KOPT-K1 (cell line): ENCODE measurements around the gene SPON1.
"Not testable (repeated sequence)": the region's sequence is repeated elsewhere in the genome, so short reads cannot be mapped to it uniquely, and the experiment has no call there.

ENCODE experiments used
- H3K27ac ChIP-seq: fragments of 200-600 bp; sonication (generic); 2 replicates; pipeline ENCODE4 v1.5.1; 2016; ENCODE audit warnings: antibody characterized with exemption, mild to moderate bottlenecking, low read depth, low read length; ENCODE audit not compliant: poor library complexity, severe bottlenecking
- H3K36me3 ChIP-seq: fragments of 200-600 bp; sonication (generic); 2 replicates; pipeline ENCODE4 v1.5.1; 2017; ENCODE audit warnings: antibody characterized with exemption, mild to moderate bottlenecking, low read length, moderate library complexity; ENCODE audit not compliant: insufficient read depth
- H3K9me3 ChIP-seq: fragments of 200-600 bp; sonication (generic); 2 replicates; pipeline ENCODE4 v1.5.1; 2017; ENCODE audit warnings: antibody characterized with exemption, low read length, mild to moderate bottlenecking; ENCODE audit not compliant: insufficient read depth, poor library complexity, severe bottlenecking

SPON1 gene

DNA sequence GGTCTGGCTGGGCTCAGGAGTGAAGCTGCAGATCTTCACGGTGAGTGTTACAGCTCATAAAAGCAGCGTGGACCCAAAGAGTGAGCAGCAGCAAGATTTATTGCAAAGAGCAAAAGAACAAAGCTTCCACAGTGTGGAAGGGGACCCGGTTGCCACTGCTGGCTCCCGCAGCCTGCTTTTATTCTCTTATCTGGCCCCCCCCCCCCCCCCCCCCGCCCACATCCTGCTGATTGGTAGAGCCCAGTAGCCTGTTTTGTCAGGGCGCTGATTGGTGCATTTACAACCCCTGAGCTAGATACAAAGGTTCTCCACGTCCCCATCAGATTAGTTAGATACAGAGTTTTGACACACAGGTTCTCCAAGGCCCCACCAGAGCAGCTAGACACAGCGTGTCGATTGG lies 128.1 kb downstream of the SPON1 start:
- H3K9me3 ChIP-seq, H3K27ac ChIP-seq, H3K36me3 ChIP-seq: not testable (repeated sequence)

- Histone ChIP-seq H3K36me3 (no peaks in the 10 kb centered on the region), H3K27ac (no peak overlapping the region), H3K9me3 (no peaks in the 10 kb centered on the region)
Observed at GRCh38 chr11:14093065-14093464, 130.5 kb downstream of the SPON1 start.

GRCh38 chr11:14094481-14095037 lies 132.0 kb downstream of the SPON1 start:
- Histone ChIP-seq H3K36me3 (no peaks in the 10 kb centered on the region), H3K9me3 (no peaks in the 10 kb centered on the region), H3K27ac (no peak overlapping the region)

DNA sequence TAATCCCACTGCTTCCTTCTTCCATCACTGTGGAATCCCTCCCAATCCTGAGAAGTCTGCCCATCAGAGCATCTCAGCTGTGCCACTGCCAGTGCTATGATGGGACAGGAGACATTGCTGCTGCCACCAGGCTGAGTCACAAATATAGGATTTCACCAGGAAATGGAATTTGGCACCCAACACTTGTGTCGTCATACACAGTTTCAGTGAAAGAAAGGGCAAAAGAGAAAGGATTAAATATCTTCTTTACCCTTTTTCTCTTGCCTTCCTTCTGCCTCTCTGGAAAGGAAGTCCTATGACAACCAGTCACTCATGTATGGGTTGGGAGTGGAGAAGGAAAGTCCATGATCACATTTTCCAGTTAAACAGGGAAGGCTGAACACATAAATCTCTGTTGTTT lies 133.4 kb downstream of the SPON1 start:
- Histone ChIP-seq H3K36me3 (no peaks in the 10 kb centered on the region), H3K27ac (no peak overlapping the region), H3K9me3 (no peaks in the 10 kb centered on the region)

DNA sequence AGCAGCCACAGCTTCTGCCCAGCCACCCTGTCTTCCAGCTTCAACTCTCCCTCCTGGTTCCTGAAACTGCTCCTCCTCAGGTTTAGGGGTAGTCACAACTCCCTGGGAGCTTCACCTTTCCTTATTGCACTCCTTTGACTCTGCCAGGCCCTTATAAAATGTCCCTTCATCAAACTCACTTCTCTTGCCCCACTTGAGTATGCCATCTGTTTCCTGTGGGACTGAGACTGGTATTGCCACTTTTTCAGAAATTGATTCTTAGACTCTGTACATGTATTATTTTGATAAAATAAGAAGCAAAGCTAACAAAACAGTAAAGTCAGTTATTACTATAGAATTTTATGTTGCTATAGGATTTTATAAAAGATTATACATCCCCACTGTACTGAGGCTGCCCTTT lies 134.1 kb downstream of the SPON1 start:
- Histone ChIP-seq H3K27ac (no peak overlapping the region), H3K36me3 (no peaks in the 10 kb centered on the region), H3K9me3 (no peaks in the 10 kb centered on the region)

DNA sequence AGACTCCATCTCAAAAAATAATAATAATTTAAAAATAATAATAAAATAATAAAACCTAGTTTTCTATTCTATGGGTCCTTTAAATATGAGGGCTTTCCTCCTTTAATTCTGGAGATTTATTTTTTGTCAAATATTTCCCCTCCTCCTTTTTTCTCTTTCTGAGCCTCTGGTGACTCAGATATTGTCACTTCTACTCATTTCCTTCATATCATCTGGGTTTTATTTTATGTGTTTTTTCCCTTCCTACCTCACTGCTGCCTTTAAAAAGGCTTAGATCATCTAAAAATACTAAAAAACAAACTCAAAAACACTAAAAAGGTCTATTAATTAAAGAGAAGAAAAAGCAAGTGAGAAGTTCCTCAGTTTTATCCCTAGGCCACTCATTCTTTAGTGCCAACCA lies 138.9 kb downstream of the SPON1 start:
- Histone ChIP-seq H3K27ac (no peak overlapping the region), H3K36me3 (no peaks in the 10 kb centered on the region), H3K9me3 (no peaks in the 10 kb centered on the region)

DNA sequence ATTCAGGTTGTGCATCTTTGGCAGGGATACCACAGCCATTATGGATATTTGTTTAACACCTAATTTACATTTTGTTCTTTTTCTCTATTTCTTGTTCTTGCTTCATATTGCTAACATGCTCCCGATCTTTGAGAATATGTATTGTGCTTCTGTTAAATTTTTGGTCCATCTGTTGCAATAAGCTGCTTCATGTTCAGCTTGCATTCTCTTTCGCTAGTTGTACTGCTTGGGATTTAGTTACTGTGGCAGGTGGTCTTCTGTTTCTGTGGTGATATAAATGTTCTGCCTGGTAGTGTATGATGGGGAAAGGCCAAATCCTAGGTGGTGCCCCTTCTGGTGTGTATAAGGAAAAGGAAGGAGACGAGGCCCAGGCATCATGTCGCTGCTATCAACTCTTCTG lies 140.2 kb downstream of the SPON1 start:
- H3K9me3 ChIP-seq, result no peaks in the 10 kb centered on the region
- H3K27ac ChIP-seq, result no peak overlapping the region
- H3K36me3 ChIP-seq, result no peaks in the 10 kb centered on the region

DNA sequence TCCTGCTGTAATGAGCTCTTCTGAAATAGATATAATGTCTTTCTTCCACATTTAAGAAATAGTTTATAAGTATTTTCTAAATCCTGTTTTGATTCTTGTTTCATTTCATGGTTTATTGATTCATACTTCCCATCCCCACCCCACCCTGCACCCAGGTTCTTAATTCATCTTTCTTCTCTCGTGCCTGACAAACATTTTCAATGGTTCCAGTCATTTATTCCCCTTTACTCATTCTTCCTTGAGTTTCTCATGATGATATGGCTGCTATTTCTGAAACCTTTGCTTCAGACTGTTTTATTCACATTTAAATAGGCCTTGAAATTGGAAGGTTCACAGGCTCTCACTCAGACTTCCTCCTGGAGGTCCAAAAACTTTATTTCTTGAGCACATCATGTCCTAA lies 142.9 kb downstream of the SPON1 start:
- Histone ChIP-seq H3K36me3 (no peaks in the 10 kb centered on the region), H3K27ac (no peak overlapping the region)

GRCh38 chr11:14106303-14107049 lies 144.0 kb downstream of the SPON1 start:
- Histone ChIP-seq H3K27ac (no peak overlapping the region), H3K9me3 (no peaks in the 10 kb centered on the region), H3K36me3 (no peaks in the 10 kb centered on the region)

More for the DNA sequence above, 142.9 kb downstream of the SPON1 start:
- no peaks in the 10 kb centered on the region for H3K9me3 ChIP-seq

DNA sequence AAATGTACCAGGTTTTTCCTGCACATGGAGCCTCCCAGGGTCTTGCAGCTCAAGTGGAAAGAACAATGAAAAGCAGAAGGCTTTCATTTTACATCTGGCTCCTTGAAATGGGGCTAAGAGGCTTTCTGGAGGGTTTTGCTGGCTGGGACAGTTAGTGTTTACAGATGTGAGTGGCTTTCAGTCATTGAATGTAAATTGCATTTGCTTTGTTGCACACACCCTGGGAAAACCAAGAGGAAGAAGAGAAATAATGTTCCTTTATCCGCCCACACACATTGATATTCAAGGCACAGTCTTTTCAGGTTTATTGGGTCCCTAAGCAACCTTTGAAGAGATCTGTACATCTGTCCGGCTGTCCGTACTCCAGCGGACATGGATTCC lies 144.5 kb downstream of the SPON1 start:
- H3K36me3 ChIP-seq, result no peaks in the 10 kb centered on the region
- no peaks in the 10 kb centered on the region for H3K9me3 ChIP-seq
- no peak overlapping the region for H3K27ac ChIP-seq

GRCh38 chr11:14109742-14110141 lies 147.2 kb downstream of the SPON1 start:
- no peak overlapping the region for H3K27ac ChIP-seq
- H3K9me3 ChIP-seq, result no peaks in the 10 kb centered on the region
- H3K36me3 ChIP-seq, result no peaks in the 10 kb centered on the region

DNA sequence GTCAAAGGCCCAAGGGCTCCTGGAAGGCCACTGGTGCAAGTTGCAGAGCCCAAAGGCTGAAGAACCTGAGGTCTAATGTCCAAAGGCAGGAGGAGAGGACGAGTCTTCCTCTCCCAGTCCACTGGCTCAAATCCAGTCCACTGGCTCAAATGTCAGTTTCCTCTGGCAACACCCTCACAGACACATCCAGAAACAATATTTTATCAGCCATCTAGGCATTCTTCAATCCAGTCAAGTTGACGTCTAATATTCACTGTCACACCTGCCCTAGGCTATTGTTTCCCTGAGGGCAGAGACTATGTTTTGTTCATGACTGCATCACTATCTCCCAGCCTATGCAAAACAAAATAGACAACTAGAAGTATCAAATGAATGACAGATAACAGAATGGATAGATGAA lies 148.1 kb downstream of the SPON1 start:
- Histone ChIP-seq H3K9me3 (no peaks in the 10 kb centered on the region), H3K27ac (no peak overlapping the region), H3K36me3 (no peaks in the 10 kb centered on the region)

DNA sequence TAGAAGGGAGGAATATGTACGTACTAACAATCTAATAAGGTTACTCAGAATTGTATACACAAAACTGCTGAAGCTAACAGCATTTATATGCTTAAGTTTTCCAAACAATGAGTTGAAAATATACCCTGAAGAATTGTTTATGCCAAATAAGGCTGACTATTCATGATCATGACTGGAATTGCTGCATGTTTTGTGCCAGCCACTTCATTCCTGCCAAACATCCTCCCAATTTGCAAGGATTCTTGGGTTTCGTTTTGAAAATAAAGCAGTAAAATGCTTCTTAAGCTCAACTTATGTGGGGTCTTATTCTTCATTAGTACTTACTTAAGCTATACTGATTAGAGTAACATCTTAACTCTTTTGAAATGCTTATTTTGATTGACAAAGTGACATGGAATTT lies 149.0 kb downstream of the SPON1 start:
- no peaks in the 10 kb centered on the region for H3K9me3 ChIP-seq
- H3K36me3 ChIP-seq, result no peaks in the 10 kb centered on the region
- no peak overlapping the region for H3K27ac ChIP-seq

GRCh38 chr11:14112721-14113120 lies 150.2 kb downstream of the SPON1 start:
- no peaks in the 10 kb centered on the region for H3K36me3 ChIP-seq
- no peaks in the 10 kb centered on the region for H3K9me3 ChIP-seq
- H3K27ac ChIP-seq, result no peak overlapping the region

- Histone ChIP-seq H3K9me3 (no peaks in the 10 kb centered on the region), H3K36me3 (no peaks in the 10 kb centered on the region), H3K27ac (no peak overlapping the region)
Observed at GRCh38 chr11:14114269-14114668, 151.7 kb downstream of the SPON1 start.

DNA sequence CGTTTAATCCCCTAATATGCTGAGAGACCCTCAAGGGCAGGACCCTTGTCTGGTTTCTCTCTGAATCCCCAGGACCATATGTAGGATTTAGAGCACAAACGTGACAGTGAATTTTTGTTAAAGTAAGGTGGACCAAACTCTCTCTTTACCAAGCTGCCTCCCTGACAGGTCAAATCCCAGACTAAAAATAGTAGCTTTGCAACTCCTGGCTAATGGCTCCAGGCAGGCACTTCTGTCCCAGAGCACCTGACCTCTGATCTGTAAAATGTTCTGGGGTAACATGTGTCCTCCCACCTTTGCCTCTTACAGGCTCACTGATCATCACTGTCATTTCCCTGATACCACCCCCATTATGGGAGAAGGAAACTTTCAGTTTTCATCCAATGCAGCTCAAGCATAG lies 152.3 kb downstream of the SPON1 start:
- Histone ChIP-seq H3K9me3 (no peaks in the 10 kb centered on the region), H3K27ac (no peak overlapping the region)

More for the DNA sequence above, 152.3 kb downstream of the SPON1 start:
- H3K36me3 ChIP-seq, result no peaks in the 10 kb centered on the region
